Choroid plexus epithelial cell (primary cell): Measurements from ENCODE around the gene CCDC70.
"Not testable (repeated sequence)": the region's sequence is repeated elsewhere in the genome, so short reads cannot be mapped to it uniquely, and the experiment has no call there.

ENCODE experiments used
- DNase-seq: peaks from one replicate; pipeline ENCODE4 v3.0.0-alpha.2; 2010; ENCODE audit warnings: low read depth
- H3K4me3 ChIP-seq: 2 replicates; pipeline ENCODE4 v1.5.1; 2011; ENCODE audit warnings: low read depth, mild to moderate bottlenecking, control low read depth, low read length, moderate library complexity
- CTCF ChIP-seq: conservative IDR thresholded peaks from 2 replicates; pipeline ENCODE4 v1.5.1; 2011; ENCODE audit warnings: low read depth, mild to moderate bottlenecking, control low read depth, inconsistent platforms, low read length, moderate library complexity

The CCDC70 gene

GRCh38 chr13:51905787-51906186 lies 44.0 kb downstream of the CCDC70 start:
- no peak for TF ChIP-seq CTCF
- DNase-seq: no peak
- no peak overlapping the region for H3K4me3 ChIP-seq

DNA sequence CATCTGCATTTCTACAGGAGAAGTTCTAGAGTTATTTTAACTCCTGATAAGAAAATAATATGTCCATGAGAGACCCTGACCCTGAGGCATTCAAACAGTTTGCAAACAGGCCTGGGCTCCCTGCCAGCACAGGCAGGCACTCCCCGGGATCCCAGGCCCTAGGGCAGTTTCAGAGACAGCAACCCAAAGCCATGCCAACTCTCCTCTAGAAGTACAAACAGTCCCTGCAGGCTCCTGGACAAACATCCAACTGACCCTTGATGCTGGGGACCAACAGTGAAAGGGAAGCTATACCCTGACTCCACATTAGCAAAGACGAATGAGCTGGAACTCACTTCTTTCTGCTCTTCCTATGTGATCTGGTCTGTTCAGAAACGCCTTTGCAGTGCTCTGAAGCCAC lies 44.8 kb downstream of the CCDC70 start:
- DNase-seq: peak; percentile 15
- H3K4me3 ChIP-seq: no peak overlapping the region
- no peak for TF ChIP-seq CTCF

DNA sequence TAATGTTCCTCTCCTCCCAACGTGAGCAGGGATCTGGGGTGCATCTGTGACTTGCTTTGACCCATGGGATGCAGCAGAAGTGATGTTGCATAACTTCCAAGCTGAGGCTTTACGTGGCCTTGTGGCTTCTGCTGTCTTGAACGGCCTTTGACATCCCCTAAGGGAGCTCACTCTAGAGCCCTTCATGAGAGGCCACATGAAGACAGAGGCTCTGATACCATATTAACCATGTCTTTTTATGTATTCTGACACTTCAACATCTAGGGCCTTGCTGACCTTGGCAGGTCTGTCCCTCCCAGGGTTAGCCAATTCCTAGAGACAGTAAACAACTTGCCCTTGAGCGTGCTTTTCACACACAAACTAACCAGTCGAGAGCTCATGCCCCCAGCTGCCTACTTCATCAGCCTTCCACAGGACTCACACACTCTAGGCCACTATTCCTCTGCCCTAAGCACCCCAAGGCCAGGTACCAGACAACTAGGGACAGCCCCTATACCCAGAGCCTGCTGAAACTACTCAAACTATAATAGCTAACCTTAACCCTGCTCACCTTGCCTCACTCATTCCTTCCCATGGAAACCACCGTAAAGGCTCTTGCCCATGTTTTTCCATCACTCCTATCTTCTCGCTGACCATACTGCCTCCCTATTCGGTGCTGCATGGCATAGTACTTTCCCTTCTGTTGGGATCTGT lies 45.4 kb downstream of the CCDC70 start:
- TF ChIP-seq CTCF: no peak
- no peak overlapping the region for H3K4me3 ChIP-seq
- DNase-seq: no peak

DNA sequence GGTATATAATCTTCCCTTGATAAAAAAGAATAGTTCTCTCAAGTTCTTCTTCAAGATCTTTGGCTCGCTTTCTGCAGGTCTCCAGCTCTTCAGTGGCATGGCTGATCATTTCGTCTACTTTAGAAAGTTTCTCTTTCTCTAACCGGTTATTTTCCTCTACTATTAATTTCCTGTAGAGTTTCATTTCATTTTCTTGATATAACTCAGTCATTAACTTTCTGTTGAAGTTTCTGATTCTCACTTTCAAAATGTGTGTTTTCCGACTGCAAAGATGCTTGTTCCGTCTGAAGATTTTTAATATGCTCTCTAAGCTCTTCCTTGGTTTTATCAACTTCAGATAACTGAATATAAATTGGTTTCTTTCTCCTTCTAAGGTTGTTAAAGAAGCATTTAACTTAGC lies 47.5 kb downstream of the CCDC70 start:
- not testable (repeated sequence) for DNase-seq, H3K4me3 ChIP-seq

- no peak overlapping the region for H3K4me3 ChIP-seq
- no peak for DNase-seq
- no peak for TF ChIP-seq CTCF
Observed at GRCh38 chr13:51910508-51910907, 48.7 kb downstream of the CCDC70 start.

DNA sequence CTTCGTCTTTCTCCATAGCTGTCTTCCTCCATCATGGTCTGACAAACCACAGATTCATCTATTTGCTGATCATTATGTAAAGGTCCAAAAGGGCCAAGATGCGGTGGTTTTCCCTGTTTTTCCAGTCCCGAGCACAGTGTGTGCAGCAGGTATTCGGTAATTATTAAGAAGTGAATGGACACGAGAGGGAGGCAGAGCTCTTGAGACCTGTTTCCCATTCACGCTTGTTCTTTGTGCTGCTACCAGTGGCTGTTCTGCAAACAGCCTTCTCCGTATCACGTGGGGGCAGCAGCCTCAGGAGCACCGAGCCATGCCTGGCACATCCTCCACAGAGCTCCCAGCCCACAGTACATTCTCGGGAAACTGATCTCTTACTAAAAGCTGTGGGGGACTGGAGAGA lies 50.3 kb downstream of the CCDC70 start:
- peak; percentile 26 for DNase-seq
- no peak for TF ChIP-seq CTCF
- no peak overlapping the region for H3K4me3 ChIP-seq

- H3K4me3 ChIP-seq: no peak overlapping the region
- TF ChIP-seq CTCF: no peak
- no peak for DNase-seq
Observed at GRCh38 chr13:51912511-51913225, 50.9 kb downstream of the CCDC70 start.
